ENCODE measurements around the gene HOXA3. TPM values are rescaled to one million over a fixed set of nuclear protein-coding genes. Genes with fewer than 3 reads are reported as not detected.

The HOXA3 gene
- total RNA-seq, 2 donors from 2014 or later: 13.3 to 14.1 TPM

DNA sequence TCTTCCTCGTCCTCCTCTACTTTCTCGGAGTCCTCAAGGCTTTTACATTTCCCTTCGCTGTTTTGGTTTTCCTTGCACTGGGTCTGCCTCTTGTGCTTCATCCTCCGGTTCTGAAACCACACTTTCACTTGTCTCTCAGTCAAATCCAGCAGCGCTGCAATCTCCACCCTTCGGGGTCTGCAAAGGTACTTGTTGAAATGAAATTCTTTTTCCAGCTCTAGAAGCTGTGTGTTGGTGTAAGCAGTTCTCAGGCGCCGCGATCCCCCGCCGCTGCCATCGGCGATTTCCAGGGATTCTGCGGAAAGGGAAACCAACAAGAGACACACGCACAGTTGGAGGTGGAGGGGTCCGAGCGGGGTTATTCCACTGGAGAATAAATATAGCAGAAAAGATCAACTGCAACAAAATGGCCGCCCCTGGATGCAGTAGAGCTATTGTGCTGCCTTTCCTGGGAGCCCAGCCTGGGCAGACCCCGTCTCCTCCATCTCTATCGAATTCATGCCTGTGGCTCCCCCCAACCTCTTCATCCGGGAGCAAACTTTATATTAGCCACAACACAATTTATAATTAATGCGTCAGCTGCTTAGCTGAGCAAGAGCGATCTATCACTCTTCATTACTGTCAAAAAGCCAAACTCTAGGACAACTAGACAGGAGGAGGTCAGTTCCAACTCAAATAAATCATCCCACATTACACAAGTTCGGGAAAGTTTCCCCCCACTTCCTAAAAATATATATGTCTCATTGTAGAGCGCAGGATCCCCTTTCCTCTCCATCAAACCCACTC, 51.0 kb downstream of the HOXA3 start:
- intact Hi-C loops (cut with DNase I): no loop called here
- H3K4me3 ChIP-seq: peak overlapping the region; percentile 38
- H3K4me1 ChIP-seq: peaks cover 13% of the 10 kb centered on the region
- no peaks in the 10 kb centered on the region for H3K27me3 ChIP-seq
- peak; percentile 39 for DNase-seq
- TF ChIP-seq, protein P1, sequence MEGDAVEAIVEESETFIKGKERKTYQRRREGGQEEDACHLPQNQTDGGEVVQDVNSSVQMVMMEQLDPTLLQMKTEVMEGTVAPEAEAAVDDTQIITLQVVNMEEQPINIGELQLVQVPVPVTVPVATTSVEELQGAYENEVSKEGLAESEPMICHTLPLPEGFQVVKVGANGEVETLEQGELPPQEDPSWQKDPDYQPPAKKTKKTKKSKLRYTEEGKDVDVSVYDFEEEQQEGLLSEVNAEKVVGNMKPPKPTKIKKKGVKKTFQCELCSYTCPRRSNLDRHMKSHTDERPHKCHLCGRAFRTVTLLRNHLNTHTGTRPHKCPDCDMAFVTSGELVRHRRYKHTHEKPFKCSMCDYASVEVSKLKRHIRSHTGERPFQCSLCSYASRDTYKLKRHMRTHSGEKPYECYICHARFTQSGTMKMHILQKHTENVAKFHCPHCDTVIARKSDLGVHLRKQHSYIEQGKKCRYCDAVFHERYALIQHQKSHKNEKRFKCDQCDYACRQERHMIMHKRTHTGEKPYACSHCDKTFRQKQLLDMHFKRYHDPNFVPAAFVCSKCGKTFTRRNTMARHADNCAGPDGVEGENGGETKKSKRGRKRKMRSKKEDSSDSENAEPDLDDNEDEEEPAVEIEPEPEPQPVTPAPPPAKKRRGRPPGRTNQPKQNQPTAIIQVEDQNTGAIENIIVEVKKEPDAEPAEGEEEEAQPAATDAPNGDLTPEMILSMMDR (IDR thresholded peaks at IDR 0.05): no peak
- H3K9ac ChIP-seq (ENCODE audit: low read depth in 2 of 2, low read length in 2 of 2): peak overlapping the region; percentile 68 to 71
- peak overlapping the region; percentile 92 for H3K27ac ChIP-seq
- no peaks in the 10 kb centered on the region for H3K36me3 ChIP-seq
- no peaks in the 10 kb centered on the region for H3K9me3 ChIP-seq

DNA sequence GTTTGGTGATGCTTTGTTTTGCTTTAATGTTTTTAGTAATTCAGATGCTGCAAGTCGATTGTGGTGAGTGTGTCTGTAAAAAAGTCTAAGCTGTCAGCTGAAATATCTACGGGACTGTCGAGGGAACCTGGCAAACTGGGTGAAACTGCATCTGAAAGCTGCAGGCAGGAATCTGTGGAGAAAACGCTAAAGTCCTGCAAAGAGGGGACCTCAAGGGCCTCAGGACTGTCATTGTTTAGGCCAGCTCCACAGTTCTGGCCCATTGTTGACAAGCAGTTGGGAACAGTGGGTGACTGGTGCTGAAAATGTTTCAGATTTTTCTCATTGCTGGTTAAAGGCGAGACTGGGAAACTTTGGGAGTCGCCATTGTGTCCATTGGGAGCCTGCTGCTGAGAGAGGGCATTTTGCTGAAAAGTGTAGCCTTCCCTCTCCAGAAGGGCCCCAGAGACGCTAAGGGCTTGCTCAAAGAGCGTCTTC, 51.7 kb downstream of the HOXA3 start:
- DNase-seq: no peak
- TF ChIP-seq, protein P1 (IDR thresholded peaks at IDR 0.05): no peak
- Histone ChIP-seq H3K9ac (ENCODE audit: low read depth in 2 of 2, low read length in 2 of 2) (peak overlapping the region in 1 of 2 donors; percentile 71), H3K4me1 (peaks cover 11% of the 10 kb centered on the region), H3K9me3 (no peaks in the 10 kb centered on the region), H3K27ac (peak overlapping the region; percentile 92), H3K4me3 (peak overlapping the region; percentile 38), H3K27me3 (no peaks in the 10 kb centered on the region), H3K36me3 (no peaks in the 10 kb centered on the region)
- intact Hi-C loops (cut with DNase I): no loop called here

DNA sequence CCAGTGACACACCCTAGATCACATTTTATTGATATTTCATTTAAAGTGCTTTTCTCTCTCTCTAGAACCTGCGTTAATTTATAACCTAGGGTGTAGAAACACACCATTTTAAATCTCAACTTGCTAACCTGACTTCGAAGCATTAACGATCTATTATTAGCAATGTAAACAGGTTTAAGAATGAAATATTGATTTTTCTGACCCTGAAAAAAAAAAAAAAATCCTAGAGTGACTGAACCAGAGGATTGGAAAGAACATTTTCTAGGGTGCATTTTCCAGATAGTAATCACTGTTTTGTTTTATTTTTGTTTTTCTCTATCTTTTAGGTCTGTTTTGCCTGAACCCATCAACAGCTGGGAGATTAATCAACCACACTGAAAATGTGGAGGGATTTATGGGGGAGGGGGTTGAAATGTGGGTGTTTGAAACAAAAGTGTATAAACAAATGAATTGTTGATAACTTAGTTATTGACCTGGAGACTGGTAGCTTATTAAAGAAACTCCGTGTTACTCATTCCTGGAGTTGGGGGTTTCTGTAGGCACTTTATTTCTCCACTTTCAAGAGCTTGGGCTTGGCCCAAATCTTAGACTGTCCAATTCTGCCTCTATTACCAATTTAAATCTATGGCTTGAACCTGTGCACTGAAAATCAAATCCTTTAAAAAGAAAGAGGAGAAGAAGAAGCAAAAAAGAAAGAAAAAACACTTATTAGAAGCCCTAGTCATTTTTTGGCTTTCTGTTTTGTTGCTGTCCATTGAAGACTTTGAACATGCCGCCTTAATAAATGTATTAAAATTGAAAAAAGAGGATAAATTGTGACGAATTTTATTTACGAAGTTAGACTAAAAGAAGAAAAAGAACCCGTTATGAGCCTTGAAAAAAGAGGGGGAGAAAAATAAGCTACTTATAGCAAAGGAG, 52.7 kb downstream of the HOXA3 start:
- Histone ChIP-seq H3K9ac (ENCODE audit: low read depth in 2 of 2, low read length in 2 of 2) (peak overlapping the region; percentile 51 to 93), H3K4me1 (peaks cover 11% of the 10 kb centered on the region), H3K27me3 (no peaks in the 10 kb centered on the region), H3K27ac (peak overlapping the region; percentile 92), H3K4me3 (no peak overlapping the region), H3K9me3 (no peaks in the 10 kb centered on the region), H3K36me3 (no peaks in the 10 kb centered on the region)
- TF ChIP-seq, protein P1 (IDR thresholded peaks at IDR 0.05): no peak
- intact Hi-C loops (cut with DNase I): loop anchor here (5.0 to 10.0 kb wide), 2 partner anchors 237 to 725 kb away; partner anchors contain the start of gene SKAP2
- no peak for DNase-seq

DNA sequence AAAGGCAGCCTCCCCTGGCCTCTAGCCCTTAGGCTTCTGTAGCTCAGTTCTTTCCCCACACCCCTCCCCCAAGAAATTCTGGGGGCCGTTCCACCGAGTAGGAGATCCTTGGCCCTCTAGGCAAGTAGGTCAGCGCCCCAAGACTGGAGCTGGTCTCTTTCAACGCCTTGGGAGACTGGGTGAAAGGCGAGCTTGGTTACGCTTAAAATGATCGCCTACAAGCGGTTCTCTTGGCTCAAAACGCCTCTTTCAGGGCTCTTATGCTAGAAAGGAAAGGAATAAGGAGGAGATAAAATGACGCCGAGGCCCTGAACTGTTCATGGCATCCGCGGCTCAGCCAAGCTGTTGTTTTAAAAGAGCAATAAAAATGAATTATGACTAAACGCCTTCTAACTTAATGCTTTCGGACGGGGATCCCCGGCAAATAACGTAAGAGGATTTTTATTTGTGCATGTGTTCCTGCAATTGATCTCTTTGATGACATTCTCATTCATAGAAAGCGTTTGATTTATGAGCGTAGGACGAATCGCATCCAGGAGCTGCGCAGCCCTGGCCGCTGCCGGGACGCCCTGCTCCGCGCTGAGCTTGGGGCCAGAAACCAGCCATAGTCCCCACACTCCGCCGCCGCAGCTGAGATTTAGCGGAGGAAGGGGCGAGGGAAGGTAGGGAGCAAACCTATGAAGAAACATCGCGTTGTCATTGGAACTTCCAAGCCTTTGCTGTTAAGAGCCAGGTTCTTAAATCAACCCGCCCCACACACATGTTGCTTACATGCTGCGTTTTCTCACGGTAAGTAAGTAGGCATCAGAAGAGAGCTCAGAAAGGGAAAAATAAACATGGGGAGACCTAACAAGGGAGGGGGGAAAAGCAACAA, 53.6 kb downstream of the HOXA3 start:
- Histone ChIP-seq H3K9me3 (no peaks in the 10 kb centered on the region), H3K4me3 (peak overlapping the region; percentile 74), H3K27ac (peak overlapping the region; percentile 92), H3K27me3 (no peaks in the 10 kb centered on the region), H3K4me1 (peaks cover 11% of the 10 kb centered on the region), H3K9ac (ENCODE audit: low read depth in 2 of 2, low read length in 2 of 2) (peak overlapping the region; percentile 67 to 93), H3K36me3 (no peaks in the 10 kb centered on the region)
- peak; percentile 66 for DNase-seq
- intact Hi-C loops (cut with DNase I): loop anchor here (5.0 to 10.0 kb wide), 2 partner anchors 237 to 724 kb away; partner anchors contain the start of gene SKAP2
- TF ChIP-seq, protein P1 (IDR thresholded peaks at IDR 0.05): no peak

All from colonic mucosa (tissue), 4 donors.